ENCODE results near the gene DRG2. TPM values are rescaled to one million over a fixed set of nuclear protein-coding genes. Genes with fewer than 3 reads are reported as not detected.

DRG2 gene
- total and polyA plus RNA-seq, 2 donors (not counting 3 experiments of a cell fraction or from before 2014, with no cell fraction given): 50.2 to 60.4 TPM

DNA sequence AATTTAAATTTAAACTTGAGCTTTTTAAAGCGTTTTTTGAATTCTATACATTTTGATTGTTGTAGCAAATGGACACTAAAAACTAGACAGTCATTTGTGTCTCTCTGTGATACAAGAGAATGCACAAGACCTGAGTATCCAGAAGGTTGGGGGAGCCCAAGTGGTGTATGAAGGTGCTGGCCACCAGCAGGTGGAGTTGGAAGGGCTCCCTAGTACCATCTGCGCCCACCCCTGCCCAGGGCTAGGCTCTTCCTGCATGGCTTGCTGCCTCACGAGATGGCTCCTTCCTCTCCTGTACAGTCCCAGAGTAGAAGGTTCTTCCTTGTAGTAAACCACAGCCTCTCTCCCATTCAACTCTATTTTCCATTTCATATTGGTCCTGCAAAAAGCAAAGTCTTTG, 31.5 kb upstream of the DRG2 start:
- dilution Hi-C loops (cut with MboI; ENCODE audit: extremely low pct_ligation_motif_present, low sequenced_read_pairs): no loop called here
- CTCF ChIA-PET: interaction anchor here (1.2 kb wide), 1 partner anchor 13 kb away, joined by 3 read pairs; no protein-coding TSS in a partner anchor
- FAIRE-seq: no peak

More for the DNA sequence above, 31.5 kb upstream of the DRG2 start:
- no peaks in the 10 kb centered on the region for H3K79me2 ChIP-seq (ENCODE audit: control insufficient read depth, insufficient read depth, low read length)
- H3K4me2 ChIP-seq (ENCODE audit: insufficient read depth, low read length): no peak overlapping the region
- POLR2A ChIA-PET: no interaction called here
- peaks cover 9 to 19% of the 10 kb centered on the region in 2 experiments for H3K36me3 ChIP-seq (ENCODE audit: control insufficient read depth in 2 of 2, extremely low read depth in 1 of 2, insufficient read depth in 2 of 2, low read length in 2 of 2)
- H3K27me3 ChIP-seq (ENCODE audit: control insufficient read depth in 2 of 2, insufficient read depth in 2 of 2, low read length in 2 of 2): no peaks in the 10 kb centered on the region
- no TSS peak for BruUV-seq (replicated peaks)
- TF ChIP-seq POLR2A (IDR thresholded peaks at IDR 0.05; ENCODE audit: low read depth, low read length) (no peak), POLR2AphosphoS5 (IDR thresholded peaks at IDR 0.05; ENCODE audit: insufficient read depth, low read depth, low read length) (no peak), EZH2 (IDR thresholded peaks at IDR 0.05; ENCODE audit: borderline replicate concordance, low read depth, low read length, severe bottlenecking) (no peak), MYC (IDR thresholded peaks at IDR 0.05; ENCODE audit: low read depth, low read length) (no peak), FOS (IDR thresholded peaks at IDR 0.05; ENCODE audit: borderline replicate concordance, insufficient read depth, low read length) (no peak), JUN (IDR thresholded peaks at IDR 0.05; ENCODE audit: borderline replicate concordance, insufficient read depth, insufficient read length, low read depth) (no peak), GATA2 (IDR thresholded peaks at IDR 0.05; ENCODE audit: insufficient read depth, insufficient read length, low read depth, low read length) (no peak)
- TF ChIP-seq, protein P1, sequence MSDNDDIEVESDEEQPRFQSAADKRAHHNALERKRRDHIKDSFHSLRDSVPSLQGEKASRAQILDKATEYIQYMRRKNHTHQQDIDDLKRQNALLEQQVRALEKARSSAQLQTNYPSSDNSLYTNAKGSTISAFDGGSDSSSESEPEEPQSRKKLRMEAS (IDR thresholded peaks at IDR 0.05; ENCODE audit: insufficient read depth, insufficient read length): no peak
- TF ChIP-seq, protein P2, sequence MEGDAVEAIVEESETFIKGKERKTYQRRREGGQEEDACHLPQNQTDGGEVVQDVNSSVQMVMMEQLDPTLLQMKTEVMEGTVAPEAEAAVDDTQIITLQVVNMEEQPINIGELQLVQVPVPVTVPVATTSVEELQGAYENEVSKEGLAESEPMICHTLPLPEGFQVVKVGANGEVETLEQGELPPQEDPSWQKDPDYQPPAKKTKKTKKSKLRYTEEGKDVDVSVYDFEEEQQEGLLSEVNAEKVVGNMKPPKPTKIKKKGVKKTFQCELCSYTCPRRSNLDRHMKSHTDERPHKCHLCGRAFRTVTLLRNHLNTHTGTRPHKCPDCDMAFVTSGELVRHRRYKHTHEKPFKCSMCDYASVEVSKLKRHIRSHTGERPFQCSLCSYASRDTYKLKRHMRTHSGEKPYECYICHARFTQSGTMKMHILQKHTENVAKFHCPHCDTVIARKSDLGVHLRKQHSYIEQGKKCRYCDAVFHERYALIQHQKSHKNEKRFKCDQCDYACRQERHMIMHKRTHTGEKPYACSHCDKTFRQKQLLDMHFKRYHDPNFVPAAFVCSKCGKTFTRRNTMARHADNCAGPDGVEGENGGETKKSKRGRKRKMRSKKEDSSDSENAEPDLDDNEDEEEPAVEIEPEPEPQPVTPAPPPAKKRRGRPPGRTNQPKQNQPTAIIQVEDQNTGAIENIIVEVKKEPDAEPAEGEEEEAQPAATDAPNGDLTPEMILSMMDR (IDR thresholded peaks at IDR 0.05; ENCODE audit: extremely low read depth in 1 of 2, insufficient read depth in 1 of 2, low read depth in 1 of 2, low read length in 2 of 2): no peak
- H3K4me1 ChIP-seq (ENCODE audit: control insufficient read depth, extremely low read depth, insufficient read depth, low read length): peaks cover 4% of the 10 kb centered on the region
- no peaks in the 10 kb centered on the region for H4K20me1 ChIP-seq (replicated peaks; ENCODE audit: control insufficient read depth, extremely low read depth, insufficient read depth, low read length)
- H2AFZ ChIP-seq (ENCODE audit: low read depth, low read length): no peak overlapping the region
- DNase-seq (ENCODE audit: low read depth, low spot score): no peak
- no peaks in the 10 kb centered on the region for H3K9me1 ChIP-seq (replicated peaks; ENCODE audit: control insufficient read depth, extremely low read depth, insufficient read depth, low read length)
- H3K27ac ChIP-seq (ENCODE audit: insufficient read depth, low read depth, low read length): no peak overlapping the region
- no peaks in the 10 kb centered on the region for H3K9me3 ChIP-seq (replicated peaks; ENCODE audit: control insufficient read depth, insufficient read depth, low read length)
- no peak overlapping the region for H3K9ac ChIP-seq (replicated peaks; ENCODE audit: extremely low read depth, insufficient read depth, low read length)
- H3K4me3 ChIP-seq (replicated peaks in 1 of 3; ENCODE audit: insufficient read depth in 1 of 3, low read depth in 1 of 3, low read length in 3 of 3): no peak overlapping the region
- intact Hi-C loops (cut with micrococcal nuclease): no loop called here
